HG02763 (cell line): ENCODE measurements around the gene STAG1.
"Not testable (repeated sequence)": the region's sequence is repeated elsewhere in the genome, so short reads cannot be mapped to it uniquely, and the experiment has no call there.

Experiments
- ATAC-seq: cut with Tn5 transposase; IDR thresholded peaks from one replicate; pipeline ENCODE4 v1.9.1; 2021; ENCODE audit warnings: mild to moderate bottlenecking, moderate library complexity; ENCODE audit not compliant: unreplicated experiment

STAG1 gene

GRCh38 chr3:136602818-136603217 is 149.4 kb downstream of the STAG1 start:
- no peak for ATAC-seq

- no peak for ATAC-seq
Observed at GRCh38 chr3:136595913-136596697, 156.1 kb downstream of the STAG1 start.

- ATAC-seq, result no peak
Observed at GRCh38 chr3:136586580-136586979, 165.6 kb downstream of the STAG1 start.

DNA sequence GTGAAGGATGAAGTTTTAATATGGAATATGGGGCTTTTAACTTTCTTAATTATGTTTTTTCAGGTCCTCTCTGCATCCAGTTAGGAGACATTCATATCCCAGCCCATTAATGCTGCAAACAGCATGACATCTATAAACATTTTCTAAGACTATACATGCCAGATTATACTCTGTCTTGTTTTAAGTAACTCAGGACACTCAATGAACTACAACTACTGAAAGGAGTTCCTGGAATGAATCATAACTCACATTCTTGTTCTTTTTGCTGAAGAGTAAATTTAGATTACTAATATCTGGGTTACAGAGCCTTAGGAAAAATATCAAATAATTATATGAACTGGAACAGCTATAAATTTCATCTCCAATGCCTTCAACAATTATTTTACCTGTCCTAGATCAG is 167.4 kb downstream of the STAG1 start:
- no peak for ATAC-seq

GRCh38 chr3:136583823-136584222 is 168.4 kb downstream of the STAG1 start:
- ATAC-seq, result no peak

DNA sequence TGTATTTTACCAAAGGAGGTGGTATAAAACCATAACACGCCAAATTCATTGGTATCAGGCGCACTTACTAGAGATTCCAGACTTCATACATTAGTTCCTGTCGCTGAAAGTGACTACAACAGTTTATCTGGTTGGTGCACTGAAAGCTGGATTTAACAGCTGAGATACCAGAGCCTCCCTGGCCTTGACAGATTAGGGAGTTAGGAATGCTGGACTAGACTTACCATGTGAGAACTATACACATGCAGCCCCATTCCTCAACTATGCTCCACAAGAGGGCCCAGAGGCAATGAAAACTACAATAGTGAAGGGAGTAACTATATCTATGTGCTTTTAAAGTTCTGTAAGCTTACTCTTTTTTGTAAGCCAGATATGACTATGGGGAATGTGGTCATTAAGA is 174.4 kb downstream of the STAG1 start:
- ATAC-seq, result no peak

GRCh38 chr3:136576279-136577009 is 175.7 kb downstream of the STAG1 start:
- no peak for ATAC-seq

GRCh38 chr3:136567599-136568188 is 184.5 kb downstream of the STAG1 start:
- ATAC-seq, result no peak

DNA sequence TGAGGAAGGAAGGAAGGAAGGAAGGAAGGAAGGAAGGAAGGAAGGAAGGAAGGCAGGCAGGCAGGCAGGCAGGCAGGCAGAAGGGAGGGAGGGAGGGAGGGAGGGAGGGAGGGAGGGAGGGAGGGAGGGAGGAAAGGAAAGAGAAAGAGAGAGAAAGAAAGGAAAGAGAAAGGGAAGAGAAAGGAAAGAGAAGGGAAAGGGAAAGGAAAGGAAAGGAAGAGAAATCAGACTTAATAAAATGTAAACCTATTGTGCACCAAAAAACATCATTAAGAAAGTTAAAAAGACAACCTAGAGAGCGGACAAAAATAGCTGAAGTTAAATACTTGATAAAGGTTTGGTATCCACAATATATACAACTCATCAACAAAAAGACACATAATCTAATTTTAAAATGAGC is 187.2 kb downstream of the STAG1 start:
- not testable (repeated sequence) for ATAC-seq

GRCh38 chr3:136562026-136562425 is 190.2 kb downstream of the STAG1 start:
- no peak for ATAC-seq

DNA sequence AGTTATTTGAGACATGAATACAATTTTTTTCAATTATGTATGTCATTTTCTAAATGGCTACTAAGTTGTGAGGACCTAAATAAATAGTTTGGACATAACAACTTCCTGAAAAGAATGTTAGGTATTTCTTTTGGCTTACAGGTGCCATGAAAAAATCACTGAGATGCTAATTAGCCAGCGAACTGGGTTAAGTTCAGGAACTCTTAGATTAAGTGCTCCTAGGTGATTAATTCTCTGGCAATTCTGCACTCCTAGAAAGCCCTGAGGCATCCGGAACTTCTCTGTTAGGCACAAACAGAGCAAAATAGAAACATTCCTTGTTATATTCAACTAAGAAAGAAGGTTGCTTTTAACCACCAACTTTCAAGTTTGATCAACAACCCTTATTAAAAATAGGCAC is 192.3 kb downstream of the STAG1 start:
- ATAC-seq, result no peak

GRCh38 chr3:136549461-136549860 is 202.7 kb downstream of the STAG1 start:
- ATAC-seq, result not testable (repeated sequence)

DNA sequence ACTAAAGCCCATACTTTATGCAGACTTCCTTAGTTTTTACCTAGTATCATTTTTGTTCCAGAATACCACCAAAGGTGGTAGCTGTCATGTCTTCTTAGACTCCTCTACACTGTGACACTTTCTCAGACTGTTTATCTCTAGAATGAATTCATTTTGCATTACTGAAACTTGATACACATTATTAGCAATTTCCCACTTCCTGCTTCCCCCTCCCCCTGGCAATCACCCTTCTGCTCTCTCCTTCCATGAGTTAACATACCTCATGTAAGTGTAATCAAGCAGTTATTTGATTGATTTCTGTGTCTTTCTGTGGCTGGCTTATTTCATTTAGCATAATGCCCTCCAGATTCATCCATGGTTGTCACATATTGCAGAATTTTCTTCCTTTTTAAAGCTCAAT is 204.9 kb downstream of the STAG1 start:
- ATAC-seq, result no peak

DNA sequence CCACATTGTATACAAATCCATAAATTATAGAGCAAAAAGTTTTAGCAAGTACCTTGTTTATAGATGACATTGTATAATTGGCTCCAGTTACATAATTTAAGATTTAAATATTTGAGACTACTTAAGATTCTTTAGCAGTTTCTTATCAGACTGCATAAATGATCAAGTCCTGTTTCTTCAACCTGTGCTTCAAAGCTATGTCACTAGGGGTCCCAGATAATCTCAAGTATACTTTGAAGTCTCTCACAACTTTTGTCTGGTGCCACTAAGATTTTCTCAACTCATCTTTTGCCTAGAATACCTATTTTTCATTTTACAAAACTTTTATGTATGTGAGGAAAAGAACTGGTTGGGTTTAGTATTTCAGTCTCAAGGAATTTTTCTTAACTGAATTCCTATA is 205.5 kb downstream of the STAG1 start:
- no peak for ATAC-seq

GRCh38 chr3:136545664-136546268 is 206.4 kb downstream of the STAG1 start:
- ATAC-seq, result no peak

DNA sequence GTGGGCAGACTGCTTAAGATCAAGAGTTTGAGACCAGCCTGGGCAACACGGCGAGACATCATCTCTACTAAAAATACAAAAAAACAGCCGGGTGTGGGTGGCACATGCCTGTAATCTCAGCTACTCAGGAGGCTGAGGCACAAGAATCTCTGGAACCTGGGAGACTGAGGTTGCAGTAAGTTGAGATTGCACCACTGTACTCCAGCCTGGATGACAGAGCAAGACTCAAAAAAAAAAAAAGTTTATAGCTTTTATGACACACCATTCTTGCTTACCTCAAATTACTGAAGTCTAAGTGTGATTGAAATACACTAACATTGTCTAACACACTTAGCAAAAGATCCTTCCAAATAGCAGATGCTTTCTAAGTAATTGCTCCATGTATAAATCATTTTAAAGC is 207.6 kb downstream of the STAG1 start:
- no peak for ATAC-seq

DNA sequence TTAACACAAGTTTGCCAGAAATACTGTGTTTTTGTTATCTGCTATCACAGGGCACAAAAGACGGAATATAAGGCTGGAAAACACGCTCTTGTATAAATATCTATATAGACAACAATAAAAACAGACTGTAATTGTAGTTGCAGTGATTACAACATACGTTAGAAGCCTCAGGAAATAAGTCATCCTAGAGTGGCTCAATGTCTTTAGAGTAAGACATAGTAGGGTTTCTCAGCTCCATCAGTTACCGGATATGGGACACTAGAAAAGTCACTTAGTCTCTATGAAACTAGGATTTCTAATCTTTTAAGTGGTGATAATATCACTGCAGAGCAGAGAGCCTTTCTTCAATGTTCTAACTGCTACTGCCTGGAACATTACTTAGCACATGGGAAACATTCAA is 208.8 kb downstream of the STAG1 start:
- ATAC-seq, result no peak

DNA sequence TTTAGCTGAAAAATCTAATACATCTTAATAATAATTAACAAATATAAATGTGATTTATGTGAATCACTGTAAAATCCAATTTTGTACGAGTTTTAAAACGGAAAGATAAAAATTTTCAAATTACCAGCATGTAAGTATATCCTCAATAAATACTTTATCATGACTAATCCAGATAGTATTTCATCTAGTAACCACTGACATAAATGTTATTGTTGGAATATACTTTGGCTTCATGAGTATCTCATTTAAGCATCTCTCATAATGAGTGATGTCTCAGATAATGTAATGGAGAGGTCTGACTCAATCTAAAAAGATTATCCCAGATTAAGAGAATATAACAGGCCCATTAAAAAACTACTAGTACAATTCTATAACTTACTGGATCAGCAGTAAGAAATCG is 216.3 kb downstream of the STAG1 start:
- no peak for ATAC-seq

- no peak for ATAC-seq
Observed at GRCh38 chr3:136532766-136533165, 219.4 kb downstream of the STAG1 start.

GRCh38 chr3:136518102-136518501 is 234.1 kb downstream of the STAG1 start:
- ATAC-seq, result no peak

DNA sequence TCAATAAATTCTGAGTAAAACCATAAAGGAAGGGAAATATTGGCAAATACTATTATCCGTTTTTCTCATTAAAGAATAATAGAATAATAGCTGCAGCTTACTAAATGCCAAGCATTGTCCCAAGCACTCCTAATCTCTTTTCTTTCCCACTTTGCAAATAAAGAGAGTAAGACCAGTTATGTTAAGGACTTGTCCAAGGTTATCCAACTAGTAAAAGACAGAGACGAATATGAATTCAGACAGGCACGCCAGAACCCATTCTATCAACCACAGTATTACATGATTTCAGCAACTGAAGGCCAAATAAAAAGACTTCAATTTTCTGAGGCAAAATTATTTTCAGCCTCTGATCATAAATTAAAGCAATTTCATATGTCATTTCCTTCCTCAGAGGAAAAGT is 235.5 kb downstream of the STAG1 start:
- no peak for ATAC-seq

- ATAC-seq, result no peak
Observed at GRCh38 chr3:136516095-136516494, 236.1 kb downstream of the STAG1 start.
